PC-3 (cell line): ENCODE results near the gene ANP32E. TPM values are rescaled to one million over a fixed set of nuclear protein-coding genes. Genes with fewer than 3 reads are reported as not detected.

Experiments
- ATAC-seq: fragments of 200-7000 bp; cut with Tn5 transposase; 2 replicates; pipeline ENCODE4 v1.9.1; 2020; ENCODE audit warnings: mild to moderate bottlenecking, moderate library complexity
- BruUV-seq: library from RNA; stranded (reverse); fragments of 400-500 nt; replicated peaks from 2 replicates; lab custom pipeline; 2021; lab: Mats Ljungman, UMichigan
- CTCF ChIA-PET: fragments of 300-600 bp; sonication (Branson Sonifier 250); formaldehyde crosslinking; loops from one replicate; lab custom pipeline; 2022; ENCODE audit warnings: antibody characterized with exemption; lab: Charles Lee
- POLR2A ChIA-PET: fragments of 300-600 bp; sonication (Branson Sonifier 250); formaldehyde crosslinking; loops from one replicate; lab custom pipeline; 2022; ENCODE audit warnings: antibody characterized with exemption; ENCODE audit not compliant: unreplicated experiment; lab: Charles Lee
- DNase-seq: peaks from one replicate; pipeline ENCODE4 v3.0.0-alpha.2; 2015
- H2AFZ ChIP-seq: fragments of 300-600 bp; sonication (generic); 2 replicates; pipeline ENCODE4 v1.6.0; 2016; ENCODE audit warnings: antibody characterized with exemption, low read length
- H3F3A ChIP-seq: fragments of 300-600 bp; sonication (generic); one replicate; pipeline ENCODE4 v1.6.0; 2017; ENCODE audit warnings: antibody characterized with exemption, low read length, control low read depth, mild to moderate bottlenecking; ENCODE audit not compliant: unreplicated experiment
- H3K27ac ChIP-seq: fragments of 300-600 bp; sonication (generic); 2 replicates; pipeline ENCODE4 v1.5.1; 2016; ENCODE audit warnings: mild to moderate bottlenecking, low read length
- H3K27me3 ChIP-seq: fragments of 300-600 bp; sonication (generic); 2 replicates; pipeline ENCODE4 v1.6.1; 2016; ENCODE audit warnings: low read length, mixed read lengths
- H3K36me3 ChIP-seq: fragments of 300-600 bp; sonication (generic); 2 replicates; pipeline ENCODE4 v1.6.1; 2016; ENCODE audit warnings: low read depth, mixed run types, low read length, mixed read lengths
- H3K4me1 ChIP-seq: fragments of 300-600 bp; sonication (generic); 2 replicates; pipeline ENCODE4 v1.5.1; 2016; ENCODE audit warnings: low read length; ENCODE audit not compliant: insufficient read depth
- H3K4me2 ChIP-seq: fragments of 300-600 bp; sonication (generic); 2 replicates; pipeline ENCODE4 v1.6.0; 2016; ENCODE audit warnings: low read length
- H3K4me3 ChIP-seq: fragments of 300-600 bp; sonication (generic); 2 replicates; pipeline ENCODE4 v1.5.1; 2016; ENCODE audit warnings: mild to moderate bottlenecking, low read length, mixed read lengths
- H3K79me2 ChIP-seq: fragments of 300-600 bp; sonication (generic); 2 replicates; pipeline ENCODE4 v1.6.1; 2017; ENCODE audit warnings: low read length, mixed read lengths
- H3K9ac ChIP-seq: fragments of 300-600 bp; sonication (generic); 2 replicates; pipeline ENCODE4 v1.6.0; 2016; ENCODE audit warnings: mild to moderate bottlenecking, low read length
- H3K9me2 ChIP-seq: fragments of 300-600 bp; sonication (generic); replicated peaks from 2 replicates; pipeline ENCODE4 v1.6.1; 2016; ENCODE audit warnings: mixed run types, low read length, mixed read lengths
- H3K9me3 ChIP-seq: fragments of 300-600 bp; sonication (generic); 2 replicates; pipeline ENCODE4 v1.6.1; 2016; ENCODE audit warnings: low read length, mixed read lengths
- H4K20me1 ChIP-seq: fragments of 300-600 bp; sonication (generic); 2 replicates; pipeline ENCODE4 v1.6.1; 2016; ENCODE audit warnings: low read length, mixed read lengths
- CTCF ChIP-seq: fragments of 300-600 bp; sonication (generic); conservative IDR thresholded peaks from 2 replicates; pipeline ENCODE4 v1.5.1; 2017; ENCODE audit warnings: antibody characterized with exemption, low read depth, mild to moderate bottlenecking, low read length
- EZH2 ChIP-seq: fragments of 300-600 bp; sonication (generic); IDR thresholded peaks from one replicate; pipeline ENCODE4 v1.6.1; 2017; ENCODE audit warnings: antibody characterized with exemption, mild to moderate bottlenecking, low read length; ENCODE audit not compliant: unreplicated experiment
- EZH2phosphoT487 ChIP-seq: fragments of 300-600 bp; sonication (generic); IDR thresholded peaks from 2 replicates; pipeline ENCODE4 v1.6.1; 2018; ENCODE audit warnings: mild to moderate bottlenecking, antibody characterized with exemption, low read length, borderline replicate concordance
- intact Hi-C: fragments of 100-400 bp; cut with micrococcal nuclease; formaldehyde crosslinking; loops from 2 replicates; pipeline ENCODE4 v1.9.0; 2023
- total RNA-seq: library from RNA; depleted of rRNA; stranded (reverse); fragments of >200 nt; gene quantifications from 2 replicates; pipeline ENCODE4 v1.2.3, GENCODE V29; 2014

ANP32E gene
- total RNA-seq, 1 experiment from 2014 or later = 42.0 TPM

- Histone ChIP-seq H3K9me3 (no peaks in the 10 kb centered on the region), H3K4me1 (peaks cover 47% of the 10 kb centered on the region), H3K27ac (no peak within 1 kb of the TSS), H3F3A (peaks cover 2% of the 10 kb centered on the region), H3K79me2 (no peaks in the 10 kb centered on the region), H3K4me2 (peak within 1 kb of the TSS; percentile 89; the same call in 1 of the 2 replicates), H4K20me1 (no peaks in the 10 kb centered on the region), H3K36me3 (no peaks in the 10 kb centered on the region), H2AFZ (peak within 1 kb of the TSS; percentile 83; the same call in 1 of the 2 replicates), H3K9ac (no peak within 1 kb of the TSS), H3K27me3 (no peaks in the 10 kb centered on the region), H3K4me3 (no peak within 1 kb of the TSS), H3K9me2 (no peaks in the 10 kb centered on the region)
- no peak for ATAC-seq
- POLR2A ChIA-PET = no interaction called here
- CTCF ChIA-PET = no interaction called here
- no peak for DNase-seq
- BruUV-seq = no TSS peak
- TF ChIP-seq EZH2 = no peak
- no peak for TF ChIP-seq CTCF
- no peak for TF ChIP-seq EZH2phosphoT487
- intact Hi-C loops = loop anchor here (10.0 kb wide), 2 partner anchors 207 to 277 kb away; no protein-coding TSS in a partner anchor
These were observed 22.0 kb upstream of the ANP32E start, which contains the start of gene CA14 for GRCh38 chr1:150257624-150258585. Gene CA14, plus strand, starts transcription at chr1:150257774. Its CDS starts 355 bp downstream, at chr1:150258129.

- CTCF ChIA-PET = interaction anchor here (0.6 to 2.7 kb wide), 6 partner anchors 10 to 259 kb away, joined by 3 to 28 read pairs (median 6); partner anchors contain the start of genes APH1A, CIART and FALEC
- H3K79me2 ChIP-seq = no peaks in the 10 kb centered on the region
- TF ChIP-seq CTCF (no peak), EZH2phosphoT487 (no peak), EZH2 (no peak)
- H3K9ac ChIP-seq = no peak overlapping the region
- no TSS peak for BruUV-seq
- peak overlapping the region; percentile 83 for H2AFZ ChIP-seq
- H3K27me3 ChIP-seq = no peaks in the 10 kb centered on the region
- H4K20me1 ChIP-seq = no peaks in the 10 kb centered on the region
- H3K4me2 ChIP-seq = peak overlapping the region; percentile 89
- H3K4me1 ChIP-seq = peaks cover 35% of the 10 kb centered on the region
- H3F3A ChIP-seq = no peaks in the 10 kb centered on the region
- no peak overlapping the region for H3K27ac ChIP-seq
- H3K9me2 ChIP-seq = no peaks in the 10 kb centered on the region
- ATAC-seq (no peak), DNase-seq (no peak)
- POLR2A ChIA-PET = interaction anchor here (0.8 kb wide), 1 partner anchor 30 kb away, joined by 5 read pairs; no protein-coding TSS in a partner anchor
- H3K9me3 ChIP-seq = no peaks in the 10 kb centered on the region
- intact Hi-C loops = loop anchor here (1.0 to 10.0 kb wide), 3 partner anchors 65 to 278 kb away; partner anchors contain the start of gene PRPF3
- no peaks in the 10 kb centered on the region for H3K36me3 ChIP-seq
- H3K4me3 ChIP-seq = peak overlapping the region; percentile 66; the same call in 1 of the 2 replicates
These were observed 20.8 kb upstream of the ANP32E start for GRCh38 chr1:150256554-150257341.
